Fibroblast of skin of left quadriceps (primary cell): ENCODE data around the gene C2orf76.
"Not testable (repeated sequence)": the region's sequence is repeated elsewhere in the genome, so short reads cannot be mapped to it uniquely, and the experiment has no call there.

Source experiments
- DNase-seq, 2 experiments: peaks; one replicate each; pipeline ENCODE4 v3.0.0-alpha.2; 2013; ENCODE audit warnings: low read depth in 2 of 2

Gene C2orf76

DNA sequence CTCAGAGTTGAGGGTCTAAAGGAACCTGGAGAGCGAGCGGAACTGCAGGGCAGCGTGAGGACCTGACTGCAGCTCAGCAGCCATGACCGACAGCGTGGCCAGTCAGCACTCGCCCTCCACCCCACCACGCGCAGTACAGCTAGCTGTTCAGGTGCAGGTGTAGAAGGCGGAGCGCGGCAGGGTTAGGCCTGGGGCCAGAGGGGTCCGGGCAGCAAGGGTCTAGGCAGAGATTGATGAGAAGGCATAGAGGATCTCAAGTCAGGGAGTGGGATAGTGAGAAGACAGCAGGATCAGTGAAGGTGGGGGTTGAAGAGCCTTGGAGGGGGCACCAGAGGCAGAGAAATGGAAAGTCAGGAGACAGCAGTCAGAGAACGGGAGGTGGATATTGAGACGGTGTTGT is 72.0 kb downstream of the C2orf76 start:
- DNase-seq: no peak

- DNase-seq: no peak
Observed at GRCh38 chr2:119293900-119294299, 72.7 kb downstream of the C2orf76 start.

- DNase-seq: no peak
Observed at GRCh38 chr2:119293254-119293653, 73.4 kb downstream of the C2orf76 start.

DNA sequence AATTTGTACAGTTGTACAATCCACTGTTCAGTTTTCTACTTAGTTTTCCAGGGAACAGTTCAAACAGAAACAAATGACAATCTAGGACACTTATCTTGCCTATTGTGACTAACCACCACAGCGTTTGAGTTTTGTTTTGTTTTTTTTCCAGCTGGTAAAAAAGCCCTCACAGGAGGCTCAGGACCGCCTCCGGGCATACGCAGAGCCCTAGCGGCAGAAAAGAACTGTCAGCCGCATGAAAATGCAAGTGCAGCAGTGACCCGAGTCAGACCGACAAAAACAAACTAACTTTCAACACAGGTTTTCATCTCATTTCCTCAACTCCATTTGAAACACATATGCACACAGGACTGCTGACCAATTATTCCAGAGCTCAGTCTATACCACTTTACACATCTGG is 74.4 kb downstream of the C2orf76 start:
- DNase-seq: no peak

- no peak for DNase-seq
Observed at GRCh38 chr2:119291588-119292167, 75.0 kb downstream of the C2orf76 start.

GRCh38 chr2:119290859-119291587 is 75.6 kb downstream of the C2orf76 start:
- peak; percentile 30 to 33 for DNase-seq

- no peak for DNase-seq
Observed at GRCh38 chr2:119289642-119290041, 77.0 kb downstream of the C2orf76 start.

- DNase-seq: no peak
Observed at GRCh38 chr2:119289093-119289492, 77.5 kb downstream of the C2orf76 start.

DNA sequence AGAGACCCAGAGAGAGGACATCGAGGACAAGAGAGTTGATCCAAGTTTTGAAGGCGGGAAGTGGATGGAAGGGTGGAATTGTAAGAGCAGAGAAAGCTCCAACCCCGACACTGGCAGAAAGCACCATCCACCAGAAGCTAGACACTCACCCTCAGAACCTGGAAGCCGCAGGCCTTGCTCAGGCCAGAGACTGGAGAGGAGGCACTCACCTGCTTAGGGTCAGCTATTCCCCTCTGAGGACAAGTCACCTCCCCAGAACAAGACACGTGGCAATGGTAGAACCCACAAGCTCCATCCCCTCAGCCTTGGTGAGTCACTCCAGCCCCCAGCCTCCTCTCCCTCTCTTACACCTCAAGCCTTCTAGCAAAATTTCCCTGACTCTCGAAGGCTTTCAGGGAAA is 78.1 kb downstream of the C2orf76 start:
- no peak for DNase-seq

GRCh38 chr2:119286661-119287060 is 80.0 kb downstream of the C2orf76 start:
- no peak for DNase-seq

- DNase-seq: peak; percentile 34 to 44
Observed at GRCh38 chr2:119283873-119284331, 82.7 kb downstream of the C2orf76 start.

DNA sequence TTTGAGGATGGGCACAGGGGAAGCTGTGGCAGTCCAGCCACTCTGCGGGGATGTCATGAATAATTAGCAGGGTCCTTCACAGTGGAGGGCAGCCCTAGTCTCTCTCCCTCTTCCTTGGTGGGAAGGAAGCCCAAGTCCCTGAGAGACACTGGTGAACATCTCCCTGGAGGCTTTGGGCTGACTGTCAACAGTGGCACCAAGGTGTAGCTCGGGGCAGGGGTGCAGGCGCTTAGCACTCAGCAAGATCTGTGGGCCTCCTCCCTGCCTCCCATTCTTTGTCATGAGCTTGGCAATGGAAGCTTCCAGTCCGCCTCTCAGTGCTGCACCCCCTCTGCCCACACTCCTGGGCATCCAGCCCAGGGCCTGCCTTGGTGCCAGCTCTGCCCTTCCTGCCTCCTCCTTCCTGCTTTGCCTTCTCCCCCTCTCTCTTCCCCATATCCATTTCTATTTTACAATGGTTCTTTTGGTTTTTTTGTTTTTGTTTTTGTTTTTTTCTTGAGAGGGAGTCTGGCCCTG is 83.6 kb downstream of the C2orf76 start:
- DNase-seq: no peak

DNA sequence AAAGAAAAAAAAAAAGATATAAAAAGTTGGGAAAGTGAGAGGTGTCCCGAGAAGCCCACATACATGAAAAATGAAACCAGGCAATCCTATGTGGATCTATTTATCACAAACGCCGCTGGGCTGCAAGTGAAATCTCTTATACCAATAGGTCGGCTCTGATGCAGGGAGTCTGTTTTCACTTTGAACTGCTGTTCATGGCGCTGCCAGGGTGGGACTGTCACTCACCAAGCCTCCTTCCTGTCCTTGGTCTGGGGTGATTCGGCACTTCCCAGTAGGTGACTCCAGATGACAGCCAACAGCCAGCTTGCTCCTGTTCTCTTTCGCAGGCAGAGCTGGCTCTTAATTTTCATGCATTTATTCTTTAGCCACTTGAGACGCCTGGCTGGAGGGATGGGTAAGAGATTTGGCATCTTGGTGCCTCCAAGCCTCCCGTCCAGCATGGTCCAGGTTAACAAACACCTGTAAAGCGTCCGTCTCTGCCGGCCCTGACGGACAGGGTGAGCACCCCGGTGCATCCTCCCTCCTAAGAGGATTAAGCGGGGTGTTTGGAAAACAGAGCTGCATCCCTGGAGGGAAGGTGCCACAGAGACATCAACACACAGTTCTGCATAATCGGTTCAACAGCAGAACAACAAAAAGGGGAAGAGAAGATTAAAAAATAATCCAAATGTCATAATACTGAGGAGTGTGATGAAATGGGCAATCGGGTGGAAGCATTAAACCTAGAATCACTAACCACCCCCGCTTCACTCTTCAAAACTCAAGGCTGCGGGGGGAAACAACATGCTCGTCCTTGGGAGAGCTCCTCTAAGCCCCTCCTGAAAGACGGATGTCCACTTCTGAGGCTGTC is 84.3 kb downstream of the C2orf76 start:
- no peak for DNase-seq

- no peak for DNase-seq
Observed at GRCh38 chr2:119280680-119281079, 86.0 kb downstream of the C2orf76 start.

- DNase-seq: no peak
Observed at GRCh38 chr2:119279666-119280065, 87.0 kb downstream of the C2orf76 start.

DNA sequence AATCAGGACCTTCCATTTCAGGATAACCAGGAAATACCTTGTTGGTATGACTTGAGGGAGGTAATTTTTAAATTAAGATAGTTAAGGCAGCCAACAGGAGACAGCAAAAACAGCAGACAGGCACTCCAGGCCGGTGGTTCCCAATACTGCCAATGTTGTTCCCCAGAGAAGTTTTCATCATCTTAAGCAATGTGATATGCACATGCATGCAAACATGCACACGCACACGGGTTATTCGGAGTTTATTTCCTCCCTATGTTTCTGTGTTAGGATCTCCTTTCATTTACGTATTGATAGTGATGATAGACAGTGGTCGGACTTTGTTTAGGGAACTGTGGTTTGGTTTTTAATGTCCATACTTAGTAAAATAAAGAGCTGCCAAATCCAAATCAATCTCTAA is 87.7 kb downstream of the C2orf76 start:
- DNase-seq: no peak

GRCh38 chr2:119278385-119278784 is 88.2 kb downstream of the C2orf76 start:
- DNase-seq: not testable (repeated sequence)

DNA sequence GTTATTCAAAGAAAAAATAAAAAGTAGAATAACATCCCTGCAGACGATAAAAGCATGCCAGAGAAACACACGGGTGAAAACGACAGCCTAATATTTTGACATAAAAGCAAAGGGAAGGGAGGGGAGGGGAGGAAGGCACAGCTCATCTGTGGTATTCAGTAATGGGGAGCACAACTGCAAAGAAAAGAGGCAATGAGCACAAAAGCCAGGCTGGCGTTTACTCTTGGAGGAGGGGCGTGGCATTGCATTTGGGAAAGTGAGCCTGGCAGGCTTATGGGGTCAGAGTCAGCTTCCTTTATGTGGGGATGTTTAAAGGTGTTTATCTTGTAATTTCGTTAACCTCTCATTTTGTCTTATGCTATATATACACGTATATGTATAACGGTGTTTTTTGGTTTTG is 89.8 kb downstream of the C2orf76 start:
- no peak for DNase-seq

DNA sequence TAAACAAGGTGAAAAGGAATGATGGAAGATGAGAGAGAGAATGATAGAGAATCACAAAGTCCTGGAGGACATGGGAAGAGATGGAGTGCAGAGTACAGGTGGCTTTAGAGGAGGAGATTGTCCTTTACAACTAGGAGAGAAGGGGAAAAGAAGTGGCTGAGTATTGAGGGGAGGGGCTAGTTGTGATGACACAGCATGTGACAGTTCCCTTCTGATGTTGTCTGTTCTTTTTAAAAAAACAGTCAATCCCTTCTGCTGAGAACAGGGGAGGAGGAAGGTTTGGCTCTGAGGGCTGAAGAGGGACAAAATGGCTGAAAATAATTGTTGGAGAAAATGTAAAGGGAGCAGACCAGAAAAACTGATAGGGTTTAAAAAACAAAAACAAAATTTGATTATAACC is 99.0 kb downstream of the C2orf76 start:
- DNase-seq: no peak

- no peak for DNase-seq
Observed at GRCh38 chr2:119266091-119266589, 100.5 kb downstream of the C2orf76 start.

DNA sequence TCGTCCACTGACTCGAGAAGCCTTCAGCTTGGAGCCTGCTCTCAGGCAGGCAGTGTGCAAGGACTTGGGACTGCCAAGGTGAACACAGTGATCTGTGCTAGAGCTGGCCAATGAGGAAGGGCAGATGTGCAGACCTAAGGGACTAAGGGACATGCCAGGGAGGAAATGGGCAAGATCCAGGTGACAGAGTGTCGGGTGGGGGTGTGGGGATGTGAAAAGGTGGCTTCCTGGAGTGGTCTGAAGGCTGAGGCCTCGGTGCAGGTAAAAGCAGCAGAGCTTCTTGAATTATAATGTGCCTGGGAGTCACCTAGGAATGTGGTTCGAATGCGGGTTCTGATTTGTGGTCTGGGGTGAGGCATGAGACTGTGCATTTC is 101.0 kb downstream of the C2orf76 start:
- DNase-seq: no peak
